Heart left ventricle (tissue), 16 donors: Measurements from ENCODE around the gene GALNT2. TPM values are rescaled to one million over a fixed set of nuclear protein-coding genes. Genes with fewer than 3 reads are reported as not detected.

Experiments
- ATAC-seq, 4 donors: fragments of 200-7000 bp; cut with Tn5 transposase; one replicate each; pipeline ENCODE4 v1.9.1; 2020 to 2022; ENCODE audit warnings: moderate library complexity in 4 of 4, mild to moderate bottlenecking in 3 of 4, moderate number of reproducible peaks in 1 of 4
- DNase-seq, 5 donors: peaks; one replicate each; pipeline ENCODE4 v3.0.0-alpha.2; 2020
- H3K27ac ChIP-seq, 12 donors: fragments of 200-600 bp; sonication (generic) in 4 of 12; one replicate each; pipeline versions ENCODE4 v1.5.0 to v1.8.0; 2016 to 2022; ENCODE audit warnings: mild to moderate bottlenecking in 2 of 12
- H3K27me3 ChIP-seq, 9 donors: fragments of 200-600 bp; sonication (generic) in 2 of 9; one replicate each; pipeline versions ENCODE4 v1.5.1 to v1.8.0; 2016 to 2022; ENCODE audit warnings: mild to moderate bottlenecking in 3 of 9
- H3K36me3 ChIP-seq, 9 donors: fragments of 200-600 bp; sonication (generic) in 2 of 9; one replicate each; pipeline versions ENCODE4 v1.5.0 to v1.8.0; 2018 to 2022; ENCODE audit warnings: mild to moderate bottlenecking in 2 of 9
- H3K4me1 ChIP-seq, 12 donors: fragments of 200-600 bp; sonication (generic) in 4 of 12; one replicate each; pipeline versions ENCODE4 v1.5.0 to v1.8.0; 2016 to 2022; ENCODE audit warnings: mild to moderate bottlenecking in 3 of 12
- H3K4me3 ChIP-seq, 12 donors: fragments of 200-600 bp; sonication (generic) in 4 of 12; one replicate each; pipeline versions ENCODE4 v1.5.0 to v1.8.0; 2017 to 2022; ENCODE audit warnings: mild to moderate bottlenecking in 9 of 12, moderate library complexity in 4 of 12
- H3K9me3 ChIP-seq, 12 donors: fragments of 200-600 bp; sonication (generic) in 4 of 12; one replicate each; pipeline versions ENCODE4 v1.5.0 to v1.8.0; 2016 to 2022; ENCODE audit warnings: mild to moderate bottlenecking in 1 of 12
- CTCF ChIP-seq, 12 donors: fragments of 200-600 bp; sonication (generic) in 4 of 12; IDR thresholded peaks; one replicate each; pipeline versions ENCODE4 v1.5.0 to v1.8.0; 2018 to 2022; ENCODE audit warnings: antibody characterized with exemption in 12 of 12, mild to moderate bottlenecking in 5 of 12
- POLR2A ChIP-seq, 2 donors: fragments of 450-650 bp; IDR thresholded peaks; one replicate each; pipeline ENCODE4 v1.6.1; 2017; ENCODE audit warnings: antibody characterized with exemption in 2 of 2, mild to moderate bottlenecking in 2 of 2, moderate library complexity in 2 of 2
- WGBS, 4 donors: extraction: QIAGEN DNeasy Blood & Tissue Kit in 2 of 4; methylation state at CpG; one replicate each; pipeline versions ENCODE4 v1.1.5 to v1.1.7; 2013 to 2018; 5-methylcytosine and 5-hydroxymethylcytosine counted together
- intact Hi-C, 10 donors: fragments of 100-400 bp; cut with DNase I; formaldehyde crosslinking; loops; one replicate each; pipeline versions ENCODE4 v1.11.1 to v1.14.2; 2022
- polyA plus RNA-seq, 2 donors: library from polyadenylated mRNA; stranded (reverse); fragments of 200-250 nt; gene quantifications; one replicate each; pipeline ENCODE4 v1.2.3, GENCODE V29; 2013
- total RNA-seq, 9 donors: library from RNA; depleted of rRNA in 2 of 9; stranded (reverse); fragments of >200 nt in 2 of 9; fragmentation: NEBNext Ultra II Directional in 3 of 9; extraction: Animal tissue kit (Norgen Biotek cat#: 25700) in 3 of 9; gene quantifications; one replicate each; pipeline versions ENCODE4 v1.1.0 to v1.2.4, GENCODE V29; 2016 to 2023
- donor health status: ischemic (EF 13 %, LVEDD 7.1; RV severe dilation, severe dysfunction).
- donor health status: healthy with polysubstance abuse.
- donor health status: DM: no; HTN: yes; CAD: no.
- donor health status: DM: no; HTN: no; CAD: no.
- donor health status: ischemic (EF 25% LVEDD 6.9; RV normal size, moderate dysfunction).
- donor health status: ischemic (EF 25% LVEDD 5.7; RV mildly dilated, moderate dysfunction).
- donor health status: healthy.
- donor health status: DM: yes; HTN: yes; CAD: no.
- donor health status: ischemic (EF 35%, LVEDD 5.7; RV mildly dilated, moderate dysfunction).
- donor health status: nonischemic (EF 11% LVEDD 7.7; RV severe dilation, severe dysfunction).
- donor health status: DM: yes; HTN: yes; CAD: no.
- donor health status: PGD.
- donor health status: ischemic (EF 29% LVEDD 5.4; RV normal size, mild dysfunction).
- donor health status: nonischemic (EF 23%, LVEDD 6.1; RV moderate dilation, normal function).

GALNT2 gene
- total and polyA plus RNA-seq, 11 donors = 10.1 to 44.9 (median 31.6) TPM

GRCh38 chr1:230044729-230045128 is 22.3 kb upstream of the GALNT2 start:
- intact Hi-C loops = no loop called here
- Histone ChIP-seq H3K4me3 (no peak overlapping the region), H3K36me3 (no peaks in the 10 kb centered on the region), H3K27me3 (no peaks in the 10 kb centered on the region), H3K4me1 (no peaks in the 10 kb centered on the region), H3K9me3 (no peaks in the 10 kb centered on the region), H3K27ac (no peak overlapping the region)
- no peak for TF ChIP-seq POLR2A (IDR thresholded peaks at IDR 0.05)
- no peak for TF ChIP-seq CTCF (IDR thresholded peaks at IDR 0.05)
- ATAC-seq (no peak), DNase-seq (no peak)
- 91 to 93% (median 93%) methylated on average over 7 of the region's 7 CpGs for WGBS, 4 donors

GRCh38 chr1:230047114-230047865 is 19.7 kb upstream of the GALNT2 start:
- no peak for ATAC-seq
- H3K4me3 ChIP-seq = no peak overlapping the region
- 65 to 73% (median 69%) methylated on average over 10 of the region's 10 CpGs for WGBS, 4 donors
- H3K27me3 ChIP-seq = no peaks in the 10 kb centered on the region
- no peaks in the 10 kb centered on the region for H3K4me1 ChIP-seq
- DNase-seq = no peak
- intact Hi-C loops = no loop called here
- H3K27ac ChIP-seq = no peak overlapping the region
- TF ChIP-seq POLR2A (IDR thresholded peaks at IDR 0.05) = no peak
- no peaks in the 10 kb centered on the region for H3K36me3 ChIP-seq
- no peaks in the 10 kb centered on the region for H3K9me3 ChIP-seq

- no peak for ATAC-seq
- Histone ChIP-seq H3K9me3 (no peaks in the 10 kb centered on the region), H3K27me3 (no peaks in the 10 kb centered on the region), H3K4me1 (no peaks in the 10 kb centered on the region), H3K36me3 (no peaks in the 10 kb centered on the region), H3K27ac (no peak overlapping the region), H3K4me3 (no peak overlapping the region)
- 83 to 94% (median 92%) methylated on average over 2 of the region's 2 CpGs for WGBS, 4 donors
- intact Hi-C loops = no loop called here
- no peak for DNase-seq
- no peak for TF ChIP-seq POLR2A (IDR thresholded peaks at IDR 0.05)
- TF ChIP-seq CTCF (IDR thresholded peaks at IDR 0.05) = no peak
These were observed 18.7 kb upstream of the GALNT2 start for GRCh38 chr1:230048322-230048721.

- DNase-seq (no peak), ATAC-seq (no peak)
- intact Hi-C loops = no loop called here
- Histone ChIP-seq H3K4me3 (no peak overlapping the region), H3K27ac (no peak overlapping the region), H3K9me3 (no peaks in the 10 kb centered on the region), H3K36me3 (no peaks in the 10 kb centered on the region), H3K4me1 (no peaks in the 10 kb centered on the region), H3K27me3 (no peaks in the 10 kb centered on the region)
- TF ChIP-seq POLR2A (IDR thresholded peaks at IDR 0.05) = no peak
- TF ChIP-seq CTCF (IDR thresholded peaks at IDR 0.05) = no peak
- whole genome bisulfite sequencing, 4 donors = 80 to 91% (median 86%) methylated on average over 1 of the region's 1 CpG
These were observed 18.1 kb upstream of the GALNT2 start for GRCh38 chr1:230048922-230049321.

GRCh38 chr1:230049731-230050130 is 17.3 kb upstream of the GALNT2 start:
- Histone ChIP-seq H3K4me1 (peaks cover 0 to 2% (median 0%) of the 10 kb centered on the region in 12 donors), H3K36me3 (no peaks in the 10 kb centered on the region), H3K4me3 (no peak overlapping the region), H3K27ac (no peak overlapping the region), H3K27me3 (no peaks in the 10 kb centered on the region), H3K9me3 (no peaks in the 10 kb centered on the region)
- WGBS, 4 donors = 20 to 35% (median 30%) methylated on average over 2 of the region's 2 CpGs
- intact Hi-C loops = no loop called here
- ATAC-seq (peak in 1 of 4 donors; percentile 23), DNase-seq (peak in 1 of 5 donors; percentile 49)
- TF ChIP-seq CTCF (IDR thresholded peaks at IDR 0.05) = no peak
- no peak for TF ChIP-seq POLR2A (IDR thresholded peaks at IDR 0.05)
